ENCODE data around the gene MARCHF4.

Gene MARCHF4

GRCh38 chr2:216404010-216404618 lies 31.8 kb upstream of the MARCHF4 start:
- peak; percentile 18 for DNase-seq (ENCODE audit: extremely low read depth, low read depth)
- TF ChIP-seq, protein P1, sequence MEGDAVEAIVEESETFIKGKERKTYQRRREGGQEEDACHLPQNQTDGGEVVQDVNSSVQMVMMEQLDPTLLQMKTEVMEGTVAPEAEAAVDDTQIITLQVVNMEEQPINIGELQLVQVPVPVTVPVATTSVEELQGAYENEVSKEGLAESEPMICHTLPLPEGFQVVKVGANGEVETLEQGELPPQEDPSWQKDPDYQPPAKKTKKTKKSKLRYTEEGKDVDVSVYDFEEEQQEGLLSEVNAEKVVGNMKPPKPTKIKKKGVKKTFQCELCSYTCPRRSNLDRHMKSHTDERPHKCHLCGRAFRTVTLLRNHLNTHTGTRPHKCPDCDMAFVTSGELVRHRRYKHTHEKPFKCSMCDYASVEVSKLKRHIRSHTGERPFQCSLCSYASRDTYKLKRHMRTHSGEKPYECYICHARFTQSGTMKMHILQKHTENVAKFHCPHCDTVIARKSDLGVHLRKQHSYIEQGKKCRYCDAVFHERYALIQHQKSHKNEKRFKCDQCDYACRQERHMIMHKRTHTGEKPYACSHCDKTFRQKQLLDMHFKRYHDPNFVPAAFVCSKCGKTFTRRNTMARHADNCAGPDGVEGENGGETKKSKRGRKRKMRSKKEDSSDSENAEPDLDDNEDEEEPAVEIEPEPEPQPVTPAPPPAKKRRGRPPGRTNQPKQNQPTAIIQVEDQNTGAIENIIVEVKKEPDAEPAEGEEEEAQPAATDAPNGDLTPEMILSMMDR (IDR thresholded peaks at IDR 0.05; ENCODE audit: low read depth, low read length), result peak; percentile 88

GRCh38 chr2:216402751-216403150 lies 30.5 kb upstream of the MARCHF4 start:
- no peak for DNase-seq (ENCODE audit: extremely low read depth, low read depth)
- TF ChIP-seq, protein P1 (IDR thresholded peaks at IDR 0.05; ENCODE audit: low read depth, low read length), result no peak

DNA sequence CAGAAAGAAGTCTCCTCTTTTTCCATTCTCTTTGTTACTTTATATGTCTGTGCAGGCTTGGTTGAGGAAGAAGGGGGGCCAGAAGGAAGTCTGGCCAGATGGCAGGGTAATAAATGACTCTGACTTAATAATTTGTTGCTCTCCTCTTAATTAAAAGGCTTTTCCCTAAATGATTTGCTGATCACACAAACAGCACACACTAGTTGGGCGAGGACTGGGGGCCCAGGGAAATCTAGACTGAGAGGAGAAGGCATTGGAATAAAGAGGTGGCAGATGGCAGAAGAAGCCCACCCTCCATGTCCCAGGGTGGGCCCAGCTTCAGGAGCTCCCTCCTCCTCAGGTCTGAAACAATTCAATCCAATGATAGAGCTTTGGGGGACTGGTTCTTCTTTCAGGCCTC lies 27.3 kb upstream of the MARCHF4 start:
- no peak for DNase-seq (ENCODE audit: extremely low read depth, low read depth)
- TF ChIP-seq, protein P1 (IDR thresholded peaks at IDR 0.05; ENCODE audit: low read depth, low read length), result no peak

DNA sequence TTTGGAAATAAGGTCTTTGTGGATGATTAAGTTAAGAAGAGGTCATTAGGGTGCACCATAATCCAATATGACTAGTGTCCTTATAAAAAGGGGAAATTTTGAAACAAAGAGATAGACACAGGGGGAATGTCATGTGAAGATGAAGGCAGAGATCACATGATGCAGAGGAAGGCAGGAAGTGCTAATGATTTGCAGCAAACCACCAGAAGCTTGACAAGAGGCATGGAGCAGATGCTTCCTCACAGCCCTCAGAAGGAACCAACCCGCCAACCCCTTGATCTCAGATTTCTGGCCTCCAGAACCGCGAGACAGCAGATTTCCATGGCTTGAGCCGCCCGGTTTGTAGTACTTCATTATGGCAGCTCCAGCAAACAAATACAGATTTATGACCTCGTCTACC lies 22.6 kb upstream of the MARCHF4 start:
- DNase-seq (ENCODE audit: extremely low read depth, low read depth), result no peak
- TF ChIP-seq, protein P1 (IDR thresholded peaks at IDR 0.05; ENCODE audit: low read depth, low read length), result no peak

GRCh38 chr2:216392945-216393840 lies 20.9 kb upstream of the MARCHF4 start:
- no peak for DNase-seq (ENCODE audit: extremely low read depth, low read depth)
- TF ChIP-seq, protein P1 (IDR thresholded peaks at IDR 0.05; ENCODE audit: low read depth, low read length), result no peak

GRCh38 chr2:216392018-216392562 lies 19.8 kb upstream of the MARCHF4 start:
- DNase-seq (ENCODE audit: extremely low read depth, low read depth), result no peak

More at GRCh38 chr2:216392018-216392562, 19.8 kb upstream of the MARCHF4 start:
- TF ChIP-seq, protein P1 (IDR thresholded peaks at IDR 0.05; ENCODE audit: low read depth, low read length), result no peak

Measured in AG09319 (cell line).